NT2/D1 (cell line): ENCODE results near the gene KCNK5.

Source experiments
- DNase-seq: peaks from one replicate; pipeline ENCODE4 v3.0.0-alpha.2; 2011; ENCODE audit warnings: low read depth, low spot score
- H3K27me3 ChIP-seq: 2 replicates; pipeline ENCODE4 v1.6.0; 2011; ENCODE audit warnings: mild to moderate bottlenecking; ENCODE audit not compliant: insufficient read length, insufficient read depth
- H3K36me3 ChIP-seq: 2 replicates; pipeline ENCODE4 v1.6.1; 2011; ENCODE audit warnings: mild to moderate bottlenecking, low read length, mixed read lengths; ENCODE audit not compliant: insufficient read depth, insufficient read length
- H3K4me1 ChIP-seq: 2 replicates; pipeline ENCODE4 v1.5.1; 2011; ENCODE audit not compliant: insufficient read depth, insufficient read length
- H3K4me3 ChIP-seq: 2 replicates; pipeline ENCODE4 v1.5.1; 2011; ENCODE audit warnings: low read depth; ENCODE audit not compliant: insufficient read length
- H3K9ac ChIP-seq: 2 replicates; pipeline ENCODE4 v1.6.0; 2011; ENCODE audit warnings: low read depth; ENCODE audit not compliant: insufficient read length
- H3K9me3 ChIP-seq: 2 replicates; pipeline ENCODE4 v1.5.1; 2011; ENCODE audit warnings: mild to moderate bottlenecking, low read length; ENCODE audit not compliant: insufficient read depth
- SUZ12 ChIP-seq: IDR thresholded peaks from 2 replicates; pipeline ENCODE4 v1.6.1; 2011; ENCODE audit not compliant: insufficient read length, insufficient read depth; ENCODE audit errors: extremely low read depth
- YY1 ChIP-seq: IDR thresholded peaks from 2 replicates; pipeline ENCODE4 v1.6.1; 2011; ENCODE audit not compliant: insufficient read length, insufficient read depth
- ZNF274 ChIP-seq: IDR thresholded peaks from 2 replicates; pipeline ENCODE4 v1.6.1; 2011; ENCODE audit warnings: mild to moderate bottlenecking, low read depth, low read length

KCNK5 gene

GRCh38 chr6:39226639-39227329 lies 2.5 kb downstream of the KCNK5 start:
- H3K9ac ChIP-seq: no peak overlapping the region
- no peaks in the 10 kb centered on the region; the same call in 1 of the 2 replicates for H3K9me3 ChIP-seq
- TF ChIP-seq YY1 (no peak), SUZ12 (no peak), ZNF274 (no peak)
- peaks cover 37% of the 10 kb centered on the region for H3K27me3 ChIP-seq
- H3K4me1 ChIP-seq: peaks cover 5% of the 10 kb centered on the region
- no peak overlapping the region for H3K4me3 ChIP-seq
- DNase-seq: no peak
- no peaks in the 10 kb centered on the region for H3K36me3 ChIP-seq

- no peak for TF ChIP-seq ZNF274
- TF ChIP-seq SUZ12: no peak
- no peak for TF ChIP-seq YY1
- no peaks in the 10 kb centered on the region for H3K36me3 ChIP-seq
- no peak overlapping the region for H3K4me3 ChIP-seq
- H3K9ac ChIP-seq: no peak overlapping the region
- peaks cover 5% of the 10 kb centered on the region for H3K4me1 ChIP-seq
- no peak for DNase-seq
- H3K27me3 ChIP-seq: peaks cover 45% of the 10 kb centered on the region
- H3K9me3 ChIP-seq: no peaks in the 10 kb centered on the region; the same call in 1 of the 2 replicates
Measured at GRCh38 chr6:39225946-39226437, 3.3 kb downstream of the KCNK5 start.

GRCh38 chr6:39225543-39225942 lies 3.7 kb downstream of the KCNK5 start:
- Histone ChIP-seq H3K4me3 (no peak overlapping the region), H3K4me1 (peaks cover 5% of the 10 kb centered on the region), H3K36me3 (no peaks in the 10 kb centered on the region), H3K27me3 (peaks cover 49% of the 10 kb centered on the region), H3K9ac (no peak overlapping the region), H3K9me3 (no peaks in the 10 kb centered on the region; the same call in 1 of the 2 replicates)
- TF ChIP-seq YY1 (no peak), ZNF274 (no peak), SUZ12 (no peak)
- DNase-seq: no peak

DNA sequence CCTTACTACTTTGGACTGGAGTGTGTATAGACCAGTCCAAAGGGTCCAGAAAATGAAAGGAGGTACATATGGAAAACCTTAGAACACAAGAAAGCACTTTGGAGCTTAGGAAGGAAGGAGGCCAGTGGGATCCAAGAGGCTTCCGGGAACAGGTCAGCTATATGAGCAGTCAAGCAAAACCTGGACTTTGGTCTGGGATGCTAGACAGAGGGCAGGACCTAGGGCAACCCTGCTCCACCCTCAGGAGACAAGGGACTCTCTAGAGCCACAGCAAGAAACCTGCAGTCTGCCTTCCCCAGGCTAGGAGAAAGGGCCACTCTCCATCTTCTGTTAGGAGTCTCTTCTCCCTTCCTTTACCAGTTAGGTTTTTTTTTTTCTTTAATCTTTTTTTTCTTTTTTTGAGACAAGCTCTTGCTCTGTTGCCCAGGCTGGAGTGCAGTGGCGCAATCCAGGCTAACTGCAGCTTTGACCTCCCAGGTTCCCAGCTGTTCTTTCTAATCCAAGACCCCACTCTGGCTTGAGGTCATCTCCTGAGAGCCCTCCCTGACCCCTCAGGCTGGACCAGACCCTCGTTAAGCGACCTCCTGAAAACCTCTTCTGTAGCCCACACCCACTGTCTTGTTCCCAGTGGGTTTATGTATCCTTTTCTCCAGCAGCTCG lies 4.6 kb downstream of the KCNK5 start:
- Histone ChIP-seq H3K36me3 (no peaks in the 10 kb centered on the region), H3K9ac (no peak overlapping the region), H3K4me3 (no peak overlapping the region), H3K27me3 (peaks cover 58% of the 10 kb centered on the region), H3K9me3 (no peaks in the 10 kb centered on the region; the same call in 1 of the 2 replicates), H3K4me1 (peaks cover 5% of the 10 kb centered on the region)
- no peak for TF ChIP-seq YY1
- no peak for TF ChIP-seq SUZ12
- no peak for TF ChIP-seq ZNF274
- DNase-seq: no peak

DNA sequence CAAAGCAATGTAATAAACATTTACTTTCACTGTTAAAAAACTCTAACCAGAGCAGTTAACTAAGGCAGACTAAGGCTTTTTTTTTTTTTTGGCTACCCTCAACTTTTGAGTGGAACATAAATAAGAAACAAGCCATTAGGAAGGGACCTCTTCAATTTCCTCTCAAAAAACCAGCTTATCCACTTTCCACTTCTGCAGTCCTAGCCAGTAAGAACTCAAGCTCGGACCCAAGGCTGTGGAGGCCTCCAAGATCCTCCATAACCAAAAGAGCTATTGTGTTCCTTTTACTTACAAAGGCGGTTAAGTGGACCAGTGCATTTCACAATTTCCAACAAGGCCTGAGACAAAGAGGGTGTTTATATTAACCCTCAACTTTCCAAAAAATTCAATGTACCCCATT lies 5.3 kb downstream of the KCNK5 start:
- TF ChIP-seq YY1 (no peak), ZNF274 (no peak), SUZ12 (no peak)
- Histone ChIP-seq H3K9me3 (no peaks in the 10 kb centered on the region; the same call in 1 of the 2 replicates), H3K4me1 (peaks cover 5% of the 10 kb centered on the region), H3K27me3 (peaks cover 64% of the 10 kb centered on the region), H3K9ac (no peak overlapping the region), H3K36me3 (no peaks in the 10 kb centered on the region), H3K4me3 (no peak overlapping the region)
- DNase-seq: no peak

- no peak overlapping the region for H3K4me3 ChIP-seq
- H3K36me3 ChIP-seq: no peaks in the 10 kb centered on the region
- H3K4me1 ChIP-seq: peaks cover 5% of the 10 kb centered on the region
Measured at GRCh38 chr6:39223555-39223954, 5.7 kb downstream of the KCNK5 start.

DNA sequence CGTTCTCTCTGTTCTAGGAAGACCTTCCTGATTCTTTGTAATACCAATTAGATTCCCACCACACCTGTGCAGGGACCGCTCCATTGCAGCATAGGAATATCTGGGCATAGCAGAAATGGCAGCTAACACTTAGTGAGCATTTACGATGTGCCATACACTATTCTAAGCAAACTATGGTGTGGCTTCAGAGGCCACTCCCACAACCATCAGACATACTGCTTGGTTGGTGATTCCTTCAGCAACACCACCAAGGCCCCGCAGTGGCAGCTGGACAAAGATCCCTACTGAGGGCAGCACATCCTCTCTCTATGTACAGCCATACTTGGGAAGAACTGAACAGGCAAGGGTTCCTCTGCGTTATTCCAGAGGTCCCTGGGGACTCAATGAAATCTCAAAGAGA lies 6.2 kb downstream of the KCNK5 start:
- H3K4me3 ChIP-seq: no peak overlapping the region
- no peak for DNase-seq
- TF ChIP-seq YY1 (no peak), SUZ12 (no peak), ZNF274 (no peak)
- H3K9ac ChIP-seq: no peak overlapping the region
- H3K4me1 ChIP-seq: peaks cover 5% of the 10 kb centered on the region
- no peaks in the 10 kb centered on the region; the same call in 1 of the 2 replicates for H3K9me3 ChIP-seq
- no peaks in the 10 kb centered on the region for H3K36me3 ChIP-seq
- H3K27me3 ChIP-seq: peaks cover 65% of the 10 kb centered on the region

More at GRCh38 chr6:39223555-39223954, 5.7 kb downstream of the KCNK5 start:
- no peak overlapping the region for H3K9ac ChIP-seq
- DNase-seq: no peak
- TF ChIP-seq ZNF274 (no peak), YY1 (no peak), SUZ12 (no peak)
- H3K9me3 ChIP-seq: no peaks in the 10 kb centered on the region; the same call in 1 of the 2 replicates
- peaks cover 65% of the 10 kb centered on the region for H3K27me3 ChIP-seq
